Stimulated activated CD8-positive, alpha-beta memory T cell treated with anti-CD3 and anti-CD28 coated beads, Interleukin-7, amount 100 ng/mL, for 4 hours (primary cell): Measurements from ENCODE around the gene FGGY.
"Not testable (repeated sequence)": the region's sequence is repeated elsewhere in the genome, so short reads cannot be mapped to it uniquely, and the experiment has no call there.

Source experiments
- DNase-seq, 2 donors: peaks; one replicate each; pipeline ENCODE4 v3.0.0-alpha.2; 2020; ENCODE audit warnings: low read depth in 2 of 2

Gene FGGY

GRCh38 chr1:59699227-59699847 lies 402.4 kb downstream of the FGGY start:
- no peak for DNase-seq

- DNase-seq: no peak
These were observed 404.5 kb downstream of the FGGY start for GRCh38 chr1:59701376-59701775.

- no peak for DNase-seq
These were observed 406.5 kb downstream of the FGGY start for GRCh38 chr1:59703226-59703917.

- no peak for DNase-seq
These were observed 407.1 kb downstream of the FGGY start for GRCh38 chr1:59703918-59704378.

- no peak for DNase-seq
These were observed 407.8 kb downstream of the FGGY start for GRCh38 chr1:59704716-59705115.

GRCh38 chr1:59705466-59706302 lies 408.8 kb downstream of the FGGY start:
- no peak for DNase-seq

- no peak for DNase-seq
These were observed 409.4 kb downstream of the FGGY start for GRCh38 chr1:59706303-59706599.

GRCh38 chr1:59707178-59707791 lies 410.4 kb downstream of the FGGY start:
- no peak for DNase-seq

- DNase-seq: no peak
These were observed 412.4 kb downstream of the FGGY start for GRCh38 chr1:59709333-59709732.

GRCh38 chr1:59710920-59711319 lies 414.0 kb downstream of the FGGY start:
- DNase-seq: not testable (repeated sequence)

- no peak for DNase-seq
These were observed 417.3 kb downstream of the FGGY start for GRCh38 chr1:59714219-59714618.

GRCh38 chr1:59714966-59715365 lies 418.1 kb downstream of the FGGY start:
- DNase-seq: no peak

GRCh38 chr1:59716832-59717231 lies 419.9 kb downstream of the FGGY start:
- no peak for DNase-seq

- no peak for DNase-seq
These were observed 421.4 kb downstream of the FGGY start for GRCh38 chr1:59718064-59718988.

GRCh38 chr1:59718989-59719360 lies 422.1 kb downstream of the FGGY start:
- no peak for DNase-seq

GRCh38 chr1:59720326-59721115 lies 423.6 kb downstream of the FGGY start:
- DNase-seq: no peak

GRCh38 chr1:59730302-59730701 lies 433.4 kb downstream of the FGGY start:
- no peak for DNase-seq

- DNase-seq: no peak
These were observed 434.0 kb downstream of the FGGY start for GRCh38 chr1:59730759-59731478.

GRCh38 chr1:59731591-59731990 lies 434.7 kb downstream of the FGGY start:
- DNase-seq: no peak
